Activated T-cell treated with anti-CD3 and anti-CD28 coated beads, Interleukin-2, amount 50 U/mL, for 4 hours (primary cell): ENCODE measurements around the gene TIMM10. TPM values are rescaled to one million over a fixed set of nuclear protein-coding genes. Genes with fewer than 3 reads are reported as not detected.
A peak's percentile ranks its signal among the peaks of the same experiment; 100 is the strongest.
"Not testable (repeated sequence)": the region's sequence is repeated elsewhere in the genome, so short reads cannot be mapped to it uniquely, and the experiment has no call there.

Experiments
- ATAC-seq, 2 donors: fragments of 200-7000 bp; cut with Tn5 transposase; one replicate each; pipeline ENCODE4 v1.10.0; 2021
- DNase-seq: peaks from one replicate; pipeline ENCODE4 v3.0.0-alpha.2; 2020
- H3K27me3 Mint-ChIP-seq: one replicate; pipeline ENCODE4 v1.8.0; 2021; ENCODE audit warnings: low read depth, mixed read lengths
- H3K36me3 Mint-ChIP-seq: one replicate; pipeline ENCODE4 v1.8.0; 2022; ENCODE audit warnings: mixed read lengths; ENCODE audit not compliant: insufficient read depth
- H3K4me1 Mint-ChIP-seq: one replicate; pipeline ENCODE4 v1.8.0; 2021; ENCODE audit warnings: low read depth, mixed read lengths
- H3K4me3 Mint-ChIP-seq: one replicate; pipeline ENCODE4 v1.8.0; 2021; ENCODE audit warnings: mild to moderate bottlenecking, moderate library complexity, mixed read lengths
- H3K9me3 Mint-ChIP-seq: one replicate; pipeline ENCODE4 v1.8.0; 2021; ENCODE audit warnings: mixed read lengths
- total RNA-seq, 3 donors: library from RNA; stranded (reverse); gene quantifications; one replicate each; pipeline ENCODE4 v1.2.1, GENCODE V29; 2021

Gene TIMM10
- total RNA-seq, 3 donors from 2014 or later: 152 to 189 (median 154) TPM

GRCh38 chr11:57549983-57550382 lies 19.4 kb upstream of the TIMM10 start:
- Mint-ChIP-seq H3K4me3 (no peak overlapping the region), H3K9me3 (no peaks in the 10 kb centered on the region), H3K27me3 (no peaks in the 10 kb centered on the region), H3K36me3 (peaks cover 28% of the 10 kb centered on the region), H3K4me1 (peaks cover 6% of the 10 kb centered on the region)
- ATAC-seq (no peak), DNase-seq (no peak)

- H3K36me3 Mint-ChIP-seq: peaks cover 18% of the 10 kb centered on the region
- no peak overlapping the region for H3K4me3 Mint-ChIP-seq
- H3K27me3 Mint-ChIP-seq: no peaks in the 10 kb centered on the region
- no peak for DNase-seq
- H3K4me1 Mint-ChIP-seq: peaks cover 6% of the 10 kb centered on the region
- H3K9me3 Mint-ChIP-seq: no peaks in the 10 kb centered on the region
- peak in 1 of 2 donors; percentile 48 for ATAC-seq
These were observed 17.4 kb upstream of the TIMM10 start for GRCh38 chr11:57547854-57548377.

- no peaks in the 10 kb centered on the region for H3K9me3 Mint-ChIP-seq
- H3K4me3 Mint-ChIP-seq: no peak overlapping the region
- peaks cover 6% of the 10 kb centered on the region for H3K4me1 Mint-ChIP-seq
- H3K27me3 Mint-ChIP-seq: no peaks in the 10 kb centered on the region
- peak; percentile 47 to 61 for ATAC-seq
- DNase-seq: no peak
- H3K36me3 Mint-ChIP-seq: peaks cover 8% of the 10 kb centered on the region
These were observed 16.4 kb upstream of the TIMM10 start for GRCh38 chr11:57546869-57547475.

- H3K27me3 Mint-ChIP-seq: no peaks in the 10 kb centered on the region
- H3K36me3 Mint-ChIP-seq: peaks cover 8% of the 10 kb centered on the region
- no peaks in the 10 kb centered on the region for H3K9me3 Mint-ChIP-seq
- H3K4me1 Mint-ChIP-seq: peaks cover 6% of the 10 kb centered on the region
- no peak for ATAC-seq
- DNase-seq: no peak
- no peak overlapping the region for H3K4me3 Mint-ChIP-seq
These were observed 15.9 kb upstream of the TIMM10 start for GRCh38 chr11:57546451-57546850.

GRCh38 chr11:57545883-57546282 lies 15.3 kb upstream of the TIMM10 start:
- Mint-ChIP-seq H3K4me3 (no peak overlapping the region), H3K36me3 (peaks cover 8% of the 10 kb centered on the region), H3K27me3 (no peaks in the 10 kb centered on the region), H3K4me1 (peaks cover 6% of the 10 kb centered on the region), H3K9me3 (no peaks in the 10 kb centered on the region)
- no peak for ATAC-seq
- no peak for DNase-seq

- no peaks in the 10 kb centered on the region for H3K9me3 Mint-ChIP-seq
- H3K4me3 Mint-ChIP-seq: no peak overlapping the region
- DNase-seq: no peak
- H3K27me3 Mint-ChIP-seq: no peaks in the 10 kb centered on the region
- no peak for ATAC-seq
- H3K4me1 Mint-ChIP-seq: peaks cover 6% of the 10 kb centered on the region
- peaks cover 3% of the 10 kb centered on the region for H3K36me3 Mint-ChIP-seq
These were observed 14.0 kb upstream of the TIMM10 start for GRCh38 chr11:57544566-57544965.

GRCh38 chr11:57543593-57543992 lies 13.0 kb upstream of the TIMM10 start:
- DNase-seq (no peak), ATAC-seq (no peak)
- Mint-ChIP-seq H3K9me3 (no peaks in the 10 kb centered on the region), H3K4me1 (peaks cover 6% of the 10 kb centered on the region), H3K36me3 (peaks cover 3% of the 10 kb centered on the region), H3K27me3 (no peaks in the 10 kb centered on the region), H3K4me3 (no peak overlapping the region)

GRCh38 chr11:57542582-57542981 lies 12.0 kb upstream of the TIMM10 start:
- H3K36me3 Mint-ChIP-seq: peaks cover 2% of the 10 kb centered on the region
- H3K27me3 Mint-ChIP-seq: no peaks in the 10 kb centered on the region
- H3K4me1 Mint-ChIP-seq: peaks cover 4% of the 10 kb centered on the region
- no peaks in the 10 kb centered on the region for H3K9me3 Mint-ChIP-seq
- H3K4me3 Mint-ChIP-seq: no peak overlapping the region
- ATAC-seq (no peak), DNase-seq (no peak)

- ATAC-seq: no peak
- H3K36me3 Mint-ChIP-seq: peaks cover 2% of the 10 kb centered on the region
- no peaks in the 10 kb centered on the region for H3K27me3 Mint-ChIP-seq
- H3K4me1 Mint-ChIP-seq: no peaks in the 10 kb centered on the region
- no peak for DNase-seq
- no peaks in the 10 kb centered on the region for H3K9me3 Mint-ChIP-seq
- no peak overlapping the region for H3K4me3 Mint-ChIP-seq
These were observed 10.6 kb upstream of the TIMM10 start for GRCh38 chr11:57541169-57541568.

- H3K4me1 Mint-ChIP-seq: no peaks in the 10 kb centered on the region
- DNase-seq: no peak
- H3K9me3 Mint-ChIP-seq: no peaks in the 10 kb centered on the region
- H3K36me3 Mint-ChIP-seq: peaks cover 2% of the 10 kb centered on the region
- H3K4me3 Mint-ChIP-seq: no peak overlapping the region
- no peak for ATAC-seq
- no peaks in the 10 kb centered on the region for H3K27me3 Mint-ChIP-seq
These were observed 8.8 kb upstream of the TIMM10 start for GRCh38 chr11:57539342-57539741.

- Mint-ChIP-seq H3K4me3 (no peak within 1 kb of the TSS), H3K9me3 (no peaks in the 10 kb centered on the region), H3K4me1 (no peaks in the 10 kb centered on the region), H3K27me3 (no peaks in the 10 kb centered on the region), H3K36me3 (peaks cover 4% of the 10 kb centered on the region)
- DNase-seq: no peak
- ATAC-seq: no peak
These were observed 6.5 kb upstream of the TIMM10 start, which contains the start of gene SMTNL1 for GRCh38 chr11:57536947-57537619. Gene SMTNL1, plus strand, starts transcription at chr11:57537595. Its CDS starts 5,048 bp downstream, at chr11:57542643.

- not testable (repeated sequence) for H3K27me3 Mint-ChIP-seq, H3K4me3 Mint-ChIP-seq, DNase-seq, H3K9me3 Mint-ChIP-seq, H3K36me3 Mint-ChIP-seq, ATAC-seq
- peaks cover 12% of the 10 kb centered on the region for H3K4me1 Mint-ChIP-seq
These were observed 3.9 kb upstream of the TIMM10 start for GRCh38 chr11:57534449-57534848.

- H3K9me3 Mint-ChIP-seq: no peaks in the 10 kb centered on the region
- no peak for DNase-seq
- H3K4me3 Mint-ChIP-seq: peak overlapping the region; percentile 84
- H3K4me1 Mint-ChIP-seq: peaks cover 30% of the 10 kb centered on the region
- peaks cover 9% of the 10 kb centered on the region for H3K36me3 Mint-ChIP-seq
- no peaks in the 10 kb centered on the region for H3K27me3 Mint-ChIP-seq
- ATAC-seq: no peak
These were observed 349 bp downstream of the TIMM10 start for GRCh38 chr11:57530215-57530595.

- peak overlapping the region; percentile 16 for H3K4me3 Mint-ChIP-seq
- peaks cover 30% of the 10 kb centered on the region for H3K4me1 Mint-ChIP-seq
- no peak for ATAC-seq
- no peaks in the 10 kb centered on the region for H3K27me3 Mint-ChIP-seq
- peaks cover 15% of the 10 kb centered on the region for H3K36me3 Mint-ChIP-seq
- DNase-seq: no peak
- H3K9me3 Mint-ChIP-seq: no peaks in the 10 kb centered on the region
These were observed 1.5 kb downstream of the TIMM10 start for GRCh38 chr11:57529012-57529411.

- H3K36me3 Mint-ChIP-seq: peaks cover 13% of the 10 kb centered on the region
- H3K27me3 Mint-ChIP-seq: no peaks in the 10 kb centered on the region
- ATAC-seq: no peak
- no peak overlapping the region for H3K4me3 Mint-ChIP-seq
- DNase-seq: peak; percentile 72
- H3K4me1 Mint-ChIP-seq: peaks cover 30% of the 10 kb centered on the region
- no peaks in the 10 kb centered on the region for H3K9me3 Mint-ChIP-seq
These were observed 3.4 kb downstream of the TIMM10 start for GRCh38 chr11:57527056-57527631.
